HEK293T (cell line): Measurements from ENCODE around the gene KLHL4.

Experiments
- CTCF ChIA-PET: fragments of 350-600 bp; formaldehyde crosslinking; extraction: SDS; loops from one replicate; lab custom pipeline; 2021; ENCODE audit warnings: antibody characterized with exemption, inconsistent platforms; lab: Yijun Ruan, JAX
- POLR2A ChIA-PET: fragments of 350-600 bp; formaldehyde crosslinking; extraction: SDS; loops from one replicate; lab custom pipeline; 2020; ENCODE audit warnings: antibody characterized with exemption, inconsistent platforms; lab: Yijun Ruan, JAX
- DNase-seq: peaks from one replicate; pipeline ENCODE4 v3.0.0; 2012; ENCODE audit warnings: mixed read lengths; ENCODE audit errors: extremely low spot score
- ARNT ChIP-seq: fragments of 450-650 bp; IDR thresholded peaks from 2 replicates; pipeline ENCODE4 v1.6.1; 2017; ENCODE audit warnings: mild to moderate bottlenecking
- BHLHE40 ChIP-seq: fragments of 450-650 bp; IDR thresholded peaks from 2 replicates; pipeline ENCODE4 v1.6.1; 2016; ENCODE audit warnings: mild to moderate bottlenecking, moderate library complexity, borderline replicate concordance
- CTBP1 ChIP-seq: fragments of 450-650 bp; IDR thresholded peaks from 2 replicates; pipeline ENCODE4 v1.6.1; 2016; ENCODE audit warnings: borderline replicate concordance
- ELF4 ChIP-seq: fragments of 450-650 bp; IDR thresholded peaks from 2 replicates; pipeline ENCODE4 v1.6.1; 2017; ENCODE audit warnings: antibody characterized with exemption
- FOXA1 ChIP-seq: fragments of 450-650 bp; IDR thresholded peaks from 2 replicates; pipeline ENCODE4 v1.6.1; 2016; ENCODE audit warnings: mild to moderate bottlenecking
- FOXK2 ChIP-seq: fragments of 450-650 bp; IDR thresholded peaks from 2 replicates; pipeline ENCODE4 v1.6.1; 2016; ENCODE audit warnings: mild to moderate bottlenecking
- FOXM1 ChIP-seq: fragments of 450-650 bp; IDR thresholded peaks from 2 replicates; pipeline ENCODE4 v1.6.1; 2017; ENCODE audit warnings: mild to moderate bottlenecking, borderline replicate concordance
- HDGF ChIP-seq: fragments of 450-650 bp; IDR thresholded peaks from 2 replicates; pipeline ENCODE4 v1.6.1; 2017; ENCODE audit warnings: antibody characterized with exemption, borderline replicate concordance
- L3MBTL2 ChIP-seq: fragments of 450-650 bp; conservative IDR thresholded peaks from 2 replicates; pipeline ENCODE4 v1.6.1; 2016; ENCODE audit warnings: mild to moderate bottlenecking
- LEF1 ChIP-seq: fragments of 450-650 bp; IDR thresholded peaks from 2 replicates; pipeline ENCODE4 v1.6.1; 2017; ENCODE audit warnings: mild to moderate bottlenecking, borderline replicate concordance
- NFRKB ChIP-seq: fragments of 450-650 bp; IDR thresholded peaks from 2 replicates; pipeline ENCODE4 v1.6.1; 2016; ENCODE audit warnings: mild to moderate bottlenecking, moderate library complexity
- SP1 ChIP-seq: fragments of 450-650 bp; IDR thresholded peaks from 2 replicates; pipeline ENCODE4 v1.6.1; 2017
- SUZ12 ChIP-seq: fragments of 450-650 bp; IDR thresholded peaks from 2 replicates; pipeline ENCODE4 v1.6.1; 2016; ENCODE audit warnings: mild to moderate bottlenecking
- TARDBP ChIP-seq: fragments of 450-650 bp; IDR thresholded peaks from 2 replicates; pipeline ENCODE4 v1.6.1; 2016
- ZNF384 ChIP-seq: fragments of 450-650 bp; IDR thresholded peaks from 2 replicates; pipeline ENCODE4 v1.6.1; 2016
- TF ChIP-seq, protein P1 (sequence below): fragments of 450-650 bp; IDR thresholded peaks from 2 replicates; pipeline ENCODE4 v1.6.1; 2016

Gene KLHL4

DNA sequence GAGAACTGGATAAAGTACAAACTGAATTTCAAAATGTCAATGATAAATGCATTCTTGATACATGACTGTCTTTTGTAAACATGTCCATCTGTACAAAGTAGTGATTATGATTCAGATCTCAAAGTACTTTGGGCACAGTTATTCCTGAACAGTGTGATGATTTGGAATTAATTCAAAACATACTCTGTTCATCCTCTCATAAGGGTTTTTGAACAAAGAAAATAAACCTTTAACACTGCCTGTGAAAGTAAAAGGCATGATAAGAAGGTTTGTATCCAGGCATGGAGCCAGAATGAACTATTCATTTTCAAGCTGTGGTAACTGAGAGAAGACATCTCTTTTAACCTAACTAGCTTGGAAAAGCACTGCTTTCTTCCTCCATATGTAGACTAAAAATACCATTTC, 883 bp upstream of the KLHL4 start:
- ChIA-PET CTCF (no interaction called here), POLR2A (no interaction called here)
- DNase-seq: no peak
- no peak for TF ChIP-seq BHLHE40
- no peak for TF ChIP-seq CTBP1
- no peak for TF ChIP-seq TARDBP
- no peak for TF ChIP-seq ELF4
- no peak for TF ChIP-seq ARNT
- no peak for TF ChIP-seq LEF1
- TF ChIP-seq FOXM1: no peak
- TF ChIP-seq HDGF: no peak
- TF ChIP-seq NFRKB: no peak

DNA sequence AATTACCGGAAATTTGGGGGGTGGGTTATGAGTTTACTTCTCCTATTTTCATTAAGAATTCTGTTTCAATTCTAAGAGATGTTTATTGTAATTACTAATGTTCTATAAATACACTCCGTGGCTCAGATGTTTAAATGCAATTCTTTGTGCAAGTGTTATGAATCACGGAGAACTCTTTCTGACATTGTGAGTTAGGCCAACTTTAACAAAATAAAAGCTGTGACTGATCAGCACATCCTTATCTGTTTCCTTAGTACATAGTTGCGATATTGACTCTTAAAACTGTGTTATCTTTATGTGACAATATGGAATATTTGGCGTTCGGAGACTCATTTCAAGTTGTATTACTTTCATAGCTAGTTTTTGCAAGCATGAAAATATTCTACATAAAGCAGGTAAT, 902 bp downstream of the KLHL4 start:
- TF ChIP-seq LEF1 (no peak), HDGF (no peak), FOXM1 (no peak), SUZ12 (no peak), SP1 (no peak), BHLHE40 (no peak), L3MBTL2 (no peak), ARNT (no peak), FOXA1 (no peak), ELF4 (no peak), NFRKB (no peak), FOXK2 (no peak), CTBP1 (no peak), ZNF384 (no peak), TARDBP (no peak)
- TF ChIP-seq, protein P1, sequence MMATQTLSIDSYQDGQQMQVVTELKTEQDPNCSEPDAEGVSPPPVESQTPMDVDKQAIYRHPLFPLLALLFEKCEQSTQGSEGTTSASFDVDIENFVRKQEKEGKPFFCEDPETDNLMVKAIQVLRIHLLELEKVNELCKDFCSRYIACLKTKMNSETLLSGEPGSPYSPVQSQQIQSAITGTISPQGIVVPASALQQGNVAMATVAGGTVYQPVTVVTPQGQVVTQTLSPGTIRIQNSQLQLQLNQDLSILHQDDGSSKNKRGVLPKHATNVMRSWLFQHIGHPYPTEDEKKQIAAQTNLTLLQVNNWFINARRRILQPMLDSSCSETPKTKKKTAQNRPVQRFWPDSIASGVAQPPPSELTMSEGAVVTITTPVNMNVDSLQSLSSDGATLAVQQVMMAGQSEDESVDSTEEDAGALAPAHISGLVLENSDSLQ: no peak
- ChIA-PET POLR2A (no interaction called here), CTCF (no interaction called here)
- DNase-seq: no peak

DNA sequence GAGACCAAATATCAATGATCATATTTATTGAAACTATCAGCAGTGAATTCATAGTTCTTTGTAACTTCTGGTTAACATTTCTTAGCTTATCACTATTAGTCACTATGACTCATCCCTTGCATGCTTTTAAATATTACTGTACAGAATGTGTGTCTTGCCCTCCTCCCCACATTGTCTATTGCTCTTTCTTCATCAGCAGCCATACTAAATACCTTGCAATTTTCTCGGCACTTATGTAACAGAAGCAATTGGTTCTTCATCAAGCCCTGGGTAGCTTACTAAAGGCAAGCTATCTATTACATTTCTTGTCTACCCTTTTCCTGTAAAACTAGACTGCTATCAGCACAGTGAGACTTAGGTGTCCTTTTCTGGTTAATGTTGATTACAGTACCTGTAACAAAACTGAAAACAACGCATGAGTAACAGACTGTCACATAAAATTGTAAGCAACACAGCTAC, 8.2 kb downstream of the KLHL4 start:
- ChIA-PET POLR2A (no interaction called here), CTCF (no interaction called here)
- TF ChIP-seq L3MBTL2 (no peak), FOXK2 (no peak), CTBP1 (no peak), LEF1 (no peak), TARDBP (no peak), HDGF (no peak), SUZ12 (no peak), ARNT (no peak), NFRKB (no peak), FOXA1 (no peak), ELF4 (no peak), SP1 (no peak), ZNF384 (no peak), FOXM1 (no peak), BHLHE40 (no peak)
- TF ChIP-seq, protein P1: no peak
- no peak for DNase-seq

DNA sequence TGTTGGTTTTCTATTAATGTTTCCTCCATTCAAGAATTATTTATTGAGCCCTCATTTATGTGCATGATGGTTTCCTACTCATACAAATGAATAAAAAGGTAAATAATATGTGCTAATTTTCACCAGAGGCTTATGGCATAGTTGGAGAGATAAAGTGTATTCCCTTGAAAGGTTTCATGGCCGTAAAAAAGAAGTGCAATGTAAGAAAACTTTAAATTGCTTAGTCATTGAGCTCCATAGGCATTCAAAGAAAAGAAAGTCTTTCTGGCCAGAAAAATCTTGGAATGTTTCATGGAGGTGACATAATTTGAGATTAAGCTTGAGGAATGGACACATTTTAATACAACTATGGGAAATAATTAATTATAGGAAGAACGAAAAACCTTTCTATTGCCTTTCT, 8.7 kb downstream of the KLHL4 start:
- TF ChIP-seq SUZ12: no peak
- TF ChIP-seq ZNF384: no peak
- no peak for TF ChIP-seq BHLHE40
- TF ChIP-seq ARNT: no peak
- TF ChIP-seq LEF1: no peak
- TF ChIP-seq CTBP1: no peak
- TF ChIP-seq, protein P1: no peak
- TF ChIP-seq NFRKB: no peak
- TF ChIP-seq ELF4: no peak
- TF ChIP-seq L3MBTL2: no peak
- TF ChIP-seq FOXK2: no peak
- TF ChIP-seq FOXA1: no peak
- no peak for TF ChIP-seq SP1
- no peak for TF ChIP-seq HDGF
- TF ChIP-seq FOXM1: no peak
- no peak for TF ChIP-seq TARDBP
- DNase-seq: no peak
- ChIA-PET CTCF (no interaction called here), POLR2A (no interaction called here)

DNA sequence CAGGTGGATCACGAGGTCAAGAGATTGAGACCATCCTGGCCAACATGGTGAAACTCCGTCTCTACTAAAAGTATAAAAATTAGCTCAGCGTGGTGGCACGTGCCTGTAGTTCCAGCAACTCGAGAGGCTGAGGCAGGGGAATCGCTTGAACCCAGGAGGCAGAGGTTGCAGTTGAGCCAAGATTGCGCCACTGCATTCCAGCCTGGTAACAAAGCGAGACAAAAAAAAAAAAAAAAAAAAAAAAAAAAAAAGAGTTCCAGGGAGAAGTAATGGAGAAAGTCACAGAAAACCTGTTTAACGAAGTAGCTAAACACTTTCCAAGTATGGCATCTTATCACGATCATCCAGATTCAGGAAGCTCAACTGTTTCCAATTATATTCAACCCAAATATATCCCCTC, 10.9 kb downstream of the KLHL4 start:
- ChIA-PET CTCF (no interaction called here), POLR2A (no interaction called here)
- TF ChIP-seq HDGF: no peak
- TF ChIP-seq ARNT: no peak
- no peak for TF ChIP-seq TARDBP
- TF ChIP-seq SUZ12: no peak
- TF ChIP-seq CTBP1: no peak
- no peak for TF ChIP-seq BHLHE40
- TF ChIP-seq FOXK2: no peak
- TF ChIP-seq FOXA1: no peak
- no peak for TF ChIP-seq NFRKB
- TF ChIP-seq SP1: no peak
- no peak for TF ChIP-seq FOXM1
- no peak for TF ChIP-seq L3MBTL2
- no peak for TF ChIP-seq LEF1
- TF ChIP-seq, protein P1: no peak
- TF ChIP-seq ZNF384: no peak
- no peak for TF ChIP-seq ELF4
- DNase-seq: no peak
